ENCODE results near the gene SCN10A. TPM values are rescaled to one million over a fixed set of nuclear protein-coding genes. Genes with fewer than 3 reads are reported as not detected.

The SCN10A gene
- polyA plus RNA-seq, 1 donor = not detected

GRCh38 chr3:38763569-38763968 is 52.4 kb downstream of the SCN10A start:
- no peak for DNase-seq

GRCh38 chr3:38758557-38758956 is 57.5 kb downstream of the SCN10A start:
- no peak for DNase-seq

GRCh38 chr3:38757721-38758120 is 58.3 kb downstream of the SCN10A start:
- no peak for DNase-seq

- no peak for DNase-seq
Measured at GRCh38 chr3:38756892-38757291, 59.1 kb downstream of the SCN10A start.

- no peak for DNase-seq
Measured at GRCh38 chr3:38755130-38755529, 60.9 kb downstream of the SCN10A start.

GRCh38 chr3:38746641-38747040 is 69.4 kb downstream of the SCN10A start:
- no peak for DNase-seq

- no peak for DNase-seq
Measured at GRCh38 chr3:38743043-38743442, 73.0 kb downstream of the SCN10A start.

- DNase-seq = no peak
Measured at GRCh38 chr3:38742550-38742949, 73.5 kb downstream of the SCN10A start.

GRCh38 chr3:38740537-38740936 is 75.5 kb downstream of the SCN10A start:
- DNase-seq = no peak

GRCh38 chr3:38739931-38740330 is 76.1 kb downstream of the SCN10A start:
- no peak for DNase-seq

GRCh38 chr3:38739396-38739689 is 76.7 kb downstream of the SCN10A start:
- DNase-seq = no peak

GRCh38 chr3:38738630-38739395 is 77.2 kb downstream of the SCN10A start:
- no peak for DNase-seq

- no peak for DNase-seq
Measured at GRCh38 chr3:38731522-38731921, 84.5 kb downstream of the SCN10A start.

GRCh38 chr3:38730281-38730680 is 85.7 kb downstream of the SCN10A start:
- DNase-seq = no peak

GRCh38 chr3:38728008-38728407 is 88.0 kb downstream of the SCN10A start:
- DNase-seq = no peak

- DNase-seq = no peak
Measured at GRCh38 chr3:38726751-38727150, 89.3 kb downstream of the SCN10A start.

GRCh38 chr3:38725726-38726419 is 90.1 kb downstream of the SCN10A start:
- DNase-seq = no peak

- no peak for DNase-seq
Measured at GRCh38 chr3:38724392-38724736, 91.7 kb downstream of the SCN10A start.

- no peak for DNase-seq
Measured at GRCh38 chr3:38723569-38724391, 92.2 kb downstream of the SCN10A start.

GRCh38 chr3:38722781-38723568 is 93.0 kb downstream of the SCN10A start:
- no peak for DNase-seq

GRCh38 chr3:38721207-38721772 is 94.7 kb downstream of the SCN10A start:
- DNase-seq = no peak

GRCh38 chr3:38720465-38720864 is 95.6 kb downstream of the SCN10A start:
- DNase-seq = no peak
